CD14-positive monocyte (primary cell): ENCODE results near the gene AP3B2. TPM values are rescaled to one million over a fixed set of nuclear protein-coding genes. Genes with fewer than 3 reads are reported as not detected.

Experiments used
- DNase-seq, 3 donors: peaks; one replicate each; pipeline ENCODE4 v3.0.0-alpha.2; 2011 to 2022
- H2AFZ ChIP-seq: 2 replicates; pipeline ENCODE4 v1.6.0; 2012; ENCODE audit warnings: mild to moderate bottlenecking, low read depth, low read length, inconsistent platforms; ENCODE audit not compliant: insufficient read depth, poor library complexity, severe bottlenecking
- H3K27ac ChIP-seq, 2 donors: 1 replicate in 1 of 2; 2 replicates in 1 of 2; pipeline ENCODE4 v1.5.1; 2012 to 2013; ENCODE audit warnings: low read length in 2 of 2, control low read depth in 1 of 2, inconsistent platforms in 1 of 2, low read depth in 1 of 2, mild to moderate bottlenecking in 1 of 2
- H3K27me3 ChIP-seq, 2 donors: one replicate each; pipeline versions ENCODE4 v1.6.0 to v1.6.1; 2011 to 2013; ENCODE audit warnings: low read length in 2 of 2; ENCODE audit not compliant: control insufficient read depth in 2 of 2, insufficient read depth in 2 of 2
- H3K36me3 ChIP-seq, 2 donors: replicated peaks in 1 of 2; 1 replicate in 1 of 2; 2 replicates in 1 of 2; pipeline versions ENCODE4 v1.5.1 to v1.6.1; 2012 to 2013; ENCODE audit warnings: low read length in 2 of 2, control low read depth in 1 of 2, inconsistent platforms in 1 of 2, mild to moderate bottlenecking in 1 of 2; ENCODE audit not compliant: insufficient read depth in 2 of 2, control insufficient read depth in 1 of 2
- H3K4me1 ChIP-seq, 2 donors: 1 replicate in 1 of 2; 2 replicates in 1 of 2; pipeline versions ENCODE4 v1.5.1 to v1.6.1; 2012 to 2013; ENCODE audit warnings: low read length in 2 of 2, control low read depth in 1 of 2, inconsistent platforms in 1 of 2, mild to moderate bottlenecking in 1 of 2, moderate library complexity in 1 of 2; ENCODE audit not compliant: insufficient read depth in 2 of 2, control insufficient read depth in 1 of 2
- H3K4me2 ChIP-seq: replicated peaks from 2 replicates; pipeline ENCODE3; 2012; ENCODE audit warnings: low read length, moderate library complexity, mild to moderate bottlenecking; ENCODE audit not compliant: poor library complexity, severe bottlenecking; ENCODE audit errors: extremely low read depth
- H3K4me3 ChIP-seq, 3 experiments: fragments of 200-600 bp in 1 of 3; sonication (generic) in 1 of 3; replicated peaks in 1 of 3; 1 replicate in 2 of 3; 2 replicates in 1 of 3; pipeline ENCODE4 v1.5.1; 2011 to 2013; ENCODE audit warnings: low read length in 3 of 3, mild to moderate bottlenecking in 3 of 3, control low read depth in 2 of 3, low read depth in 2 of 3, inconsistent platforms in 1 of 3, moderate library complexity in 1 of 3
- H3K79me2 ChIP-seq: 2 replicates; pipeline ENCODE4 v1.6.0; 2012; ENCODE audit warnings: mild to moderate bottlenecking, control low read depth, inconsistent platforms, low read length, moderate library complexity; ENCODE audit not compliant: insufficient read depth
- H3K9ac ChIP-seq: 2 replicates; pipeline ENCODE4 v1.6.0; 2017; ENCODE audit warnings: low read length, mild to moderate bottlenecking; ENCODE audit not compliant: insufficient read depth, poor library complexity, severe bottlenecking
- H3K9me3 ChIP-seq, 2 donors: replicated peaks in 1 of 2; 1 replicate in 1 of 2; 2 replicates in 1 of 2; pipeline versions ENCODE4 v1.5.1 to v1.6.1; 2012 to 2013; ENCODE audit warnings: low read length in 2 of 2, control low read depth in 1 of 2; ENCODE audit not compliant: control insufficient read depth in 1 of 2, insufficient read depth in 1 of 2
- H4K20me1 ChIP-seq: 2 replicates; pipeline ENCODE4 v1.6.0; 2012; ENCODE audit warnings: mild to moderate bottlenecking, low read length, control low read depth, moderate library complexity; ENCODE audit not compliant: insufficient read depth
- H3K27ac Mint-ChIP-seq, 7 donors: one replicate each; pipeline ENCODE4 v1.8.0; 2020; ENCODE audit warnings: mild to moderate bottlenecking in 7 of 7, mixed read lengths in 7 of 7, moderate library complexity in 6 of 7, inconsistent platforms in 2 of 7
- H3K27me3 Mint-ChIP-seq, 3 donors: one replicate each; pipeline ENCODE4 v1.8.0; 2021 to 2022; ENCODE audit warnings: low read depth in 3 of 3, mild to moderate bottlenecking in 3 of 3, mixed read lengths in 3 of 3, moderate library complexity in 3 of 3, inconsistent platforms in 1 of 3
- H3K36me3 Mint-ChIP-seq, 2 donors: one replicate each; pipeline ENCODE4 v1.8.0; 2020; ENCODE audit warnings: mixed read lengths in 2 of 2, inconsistent platforms in 1 of 2, mild to moderate bottlenecking in 1 of 2
- H3K4me1 Mint-ChIP-seq: one replicate; pipeline ENCODE4 v1.8.0; 2020; ENCODE audit warnings: mild to moderate bottlenecking, mixed read lengths
- H3K4me3 Mint-ChIP-seq, 2 donors: one replicate each; pipeline ENCODE4 v1.8.0; 2020; ENCODE audit warnings: mild to moderate bottlenecking in 2 of 2, mixed read lengths in 2 of 2, moderate library complexity in 1 of 2
- H3K9me3 Mint-ChIP-seq, 7 donors: one replicate each; pipeline ENCODE4 v1.8.0; 2020 to 2022; ENCODE audit warnings: mixed read lengths in 7 of 7, mild to moderate bottlenecking in 6 of 7, moderate library complexity in 6 of 7, inconsistent platforms in 2 of 7
- WGBS: methylation state at CpG from one replicate; pipeline ENCODE4 v1.1.5; 2013; ENCODE audit warnings: missing lambda C conversion rate; ENCODE audit not compliant: insufficient coverage; 5-methylcytosine and 5-hydroxymethylcytosine counted together
- intact Hi-C, 2 donors: fragments of 100-400 bp; cut with micrococcal nuclease; formaldehyde crosslinking; loops; one replicate each; pipeline versions ENCODE4 v1.15.0 to v1.15.1; 2023
- polyA plus RNA-seq, 3 donors: library from polyadenylated mRNA; depleted of rRNA in 1 of 3; unstranded in 2 of 3; stranded (reverse) in 1 of 3; fragments of 300-500 nt in 2 of 3; fragments of >200 nt in 1 of 3; fragmentation: Illumina TruSeq in 2 of 3; gene quantifications; 1 replicate in 2 of 3; 2 replicates in 1 of 3; pipeline ENCODE4 v1.2.3, GENCODE V29; 2012 to 2021
- TF ChIP-seq, protein P1 (sequence below): fragments of 200-600 bp; IDR thresholded peaks from one replicate; pipeline ENCODE4 v1.8.0; 2022; ENCODE audit warnings: antibody characterized with exemption, mild to moderate bottlenecking

AP3B2 gene
- polyA plus RNA-seq, 3 donors, result 0.85 to 0.95 TPM; not detected in 1

DNA sequence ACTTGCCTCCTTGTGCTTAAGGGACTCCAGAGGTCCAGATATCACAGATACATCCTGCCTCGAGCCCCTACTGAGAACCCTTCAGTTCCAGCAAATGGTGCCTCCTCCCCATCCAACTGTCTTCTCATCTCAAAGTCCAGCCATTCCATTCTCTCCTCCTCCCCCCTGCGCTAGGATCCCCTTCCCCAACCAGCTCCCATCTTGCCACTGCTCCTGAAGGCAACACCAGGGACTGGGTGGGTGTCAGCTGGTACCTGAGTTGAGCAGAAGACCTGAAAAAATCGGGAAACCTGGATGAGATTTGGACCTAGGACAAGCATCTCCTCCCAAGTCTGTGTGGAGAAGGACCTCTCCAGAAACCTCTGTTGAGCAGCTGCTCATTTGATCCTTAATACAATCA, 2.4 kb upstream of the AP3B2 start:
- Histone ChIP-seq H3K27me3 (peaks cover 2 to 11% of the 10 kb centered on the region in 2 donors), H3K4me1 (peaks cover 12 to 17% of the 10 kb centered on the region in 2 donors), H3K4me3 (no peak overlapping the region), H3K36me3 (no peaks in the 10 kb centered on the region), H3K9ac (no peak overlapping the region), H3K4me2 (no peak overlapping the region), H2AFZ (no peak overlapping the region), H4K20me1 (no peaks in the 10 kb centered on the region), H3K27ac (no peak overlapping the region), H3K79me2 (no peaks in the 10 kb centered on the region), H3K9me3 (no peaks in the 10 kb centered on the region)
- Mint-ChIP-seq H3K27ac (no peak overlapping the region), H3K36me3 (no peaks in the 10 kb centered on the region), H3K9me3 (peaks cover 0 to 10% (median 3%) of the 10 kb centered on the region in 7 donors), H3K4me3 (no peak overlapping the region), H3K27me3 (peaks cover 4 to 7% (median 6%) of the 10 kb centered on the region in 3 donors), H3K4me1 (peaks cover 7% of the 10 kb centered on the region)
- intact Hi-C loops, result no loop called here
- 86% methylated on average over 1 of the region's 3 CpGs for WGBS
- no peak for DNase-seq
- TF ChIP-seq, protein P1, sequence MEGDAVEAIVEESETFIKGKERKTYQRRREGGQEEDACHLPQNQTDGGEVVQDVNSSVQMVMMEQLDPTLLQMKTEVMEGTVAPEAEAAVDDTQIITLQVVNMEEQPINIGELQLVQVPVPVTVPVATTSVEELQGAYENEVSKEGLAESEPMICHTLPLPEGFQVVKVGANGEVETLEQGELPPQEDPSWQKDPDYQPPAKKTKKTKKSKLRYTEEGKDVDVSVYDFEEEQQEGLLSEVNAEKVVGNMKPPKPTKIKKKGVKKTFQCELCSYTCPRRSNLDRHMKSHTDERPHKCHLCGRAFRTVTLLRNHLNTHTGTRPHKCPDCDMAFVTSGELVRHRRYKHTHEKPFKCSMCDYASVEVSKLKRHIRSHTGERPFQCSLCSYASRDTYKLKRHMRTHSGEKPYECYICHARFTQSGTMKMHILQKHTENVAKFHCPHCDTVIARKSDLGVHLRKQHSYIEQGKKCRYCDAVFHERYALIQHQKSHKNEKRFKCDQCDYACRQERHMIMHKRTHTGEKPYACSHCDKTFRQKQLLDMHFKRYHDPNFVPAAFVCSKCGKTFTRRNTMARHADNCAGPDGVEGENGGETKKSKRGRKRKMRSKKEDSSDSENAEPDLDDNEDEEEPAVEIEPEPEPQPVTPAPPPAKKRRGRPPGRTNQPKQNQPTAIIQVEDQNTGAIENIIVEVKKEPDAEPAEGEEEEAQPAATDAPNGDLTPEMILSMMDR, result no peak

DNA sequence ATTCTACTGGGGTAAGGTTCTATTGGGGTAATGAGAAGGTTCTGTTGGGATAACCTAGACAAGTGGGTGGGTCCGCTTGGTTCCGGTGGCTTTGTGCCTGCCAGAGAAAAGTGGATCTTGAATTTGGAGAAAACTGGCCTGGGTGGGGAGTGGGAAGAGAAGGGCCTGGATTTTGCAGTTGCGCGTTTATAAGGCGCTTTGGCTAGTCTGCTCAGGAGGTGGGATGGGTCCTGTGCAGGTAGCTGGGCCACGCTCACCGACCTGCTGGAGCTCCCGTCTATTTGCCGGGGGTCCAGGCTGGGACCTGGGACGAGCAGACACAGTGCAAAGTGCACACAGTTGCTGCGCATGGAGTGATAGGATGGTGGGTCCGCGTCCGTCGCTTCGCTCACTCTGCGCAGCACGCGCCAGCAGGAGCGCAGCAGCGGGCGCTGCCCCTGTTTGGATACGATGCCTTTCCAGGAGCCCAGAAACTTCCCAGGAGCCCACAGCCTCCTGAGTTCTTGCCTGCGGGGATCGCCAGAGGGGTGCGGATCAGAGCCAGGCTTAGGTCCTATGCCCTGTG, 1.3 kb upstream of the AP3B2 start:
- 93% methylated on average over 26 of the region's 26 CpGs for WGBS
- Mint-ChIP-seq H3K27me3 (peaks cover 4 to 6% (median 6%) of the 10 kb centered on the region in 3 donors), H3K4me1 (peaks cover 7% of the 10 kb centered on the region), H3K4me3 (peak overlapping the region in 1 of 2 donors; percentile 39), H3K9me3 (peaks cover 0 to 2% (median 0%) of the 10 kb centered on the region in 7 donors), H3K27ac (no peak overlapping the region), H3K36me3 (no peaks in the 10 kb centered on the region)
- Histone ChIP-seq H3K27me3 (peaks cover 2 to 11% of the 10 kb centered on the region in 2 donors), H3K27ac (no peak overlapping the region), H3K4me1 (peaks cover 12 to 17% of the 10 kb centered on the region in 2 donors), H3K36me3 (no peaks in the 10 kb centered on the region), H3K79me2 (no peaks in the 10 kb centered on the region), H3K4me2 (no peak overlapping the region), H4K20me1 (no peaks in the 10 kb centered on the region), H3K4me3 (no peak overlapping the region), H2AFZ (no peak overlapping the region), H3K9ac (no peak overlapping the region), H3K9me3 (no peaks in the 10 kb centered on the region)
- DNase-seq, result no peak
- TF ChIP-seq, protein P1, result no peak
- intact Hi-C loops, result no loop called here
